GM12892 (cell line): Measurements from ENCODE around the gene NUDT11.

Experiments
- POLR2A ChIP-seq: IDR thresholded peaks from 2 replicates; pipeline ENCODE4 v1.6.1; 2011; ENCODE audit warnings: low read depth, low read length, control low read depth
- POLR2AphosphoS5 ChIP-seq: IDR thresholded peaks from 2 replicates; pipeline ENCODE4 v1.6.1; 2011; ENCODE audit warnings: low read depth, low read length, control low read depth
- TAF1 ChIP-seq: IDR thresholded peaks from 2 replicates; pipeline ENCODE4 v1.6.1; 2011; ENCODE audit warnings: low read depth, mild to moderate bottlenecking, control low read depth, low read length, borderline replicate concordance

DNA sequence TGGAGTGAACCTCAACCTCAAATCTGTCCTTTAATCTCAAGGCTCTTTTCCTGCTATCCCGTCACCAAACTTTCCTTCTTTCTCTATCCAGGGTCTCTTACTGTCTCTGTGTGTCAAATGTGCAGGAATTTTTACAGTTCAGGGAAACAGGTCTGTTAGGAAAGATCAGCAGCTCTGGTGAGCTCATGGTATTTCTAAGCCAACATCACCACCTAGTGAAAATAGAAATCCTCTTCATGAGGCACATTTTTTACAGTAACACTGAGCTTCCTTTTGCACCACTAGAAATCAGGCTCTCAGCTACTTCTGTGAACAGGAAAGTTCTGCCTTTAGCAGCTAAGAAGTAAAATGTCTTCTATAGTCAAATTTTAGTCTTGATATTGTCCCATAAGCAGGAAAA, 39.6 kb downstream of the NUDT11 start:
- TF ChIP-seq POLR2A (no peak), POLR2AphosphoS5 (no peak), TAF1 (no peak)
